Measurements from ENCODE around the gene MED25. TPM values are rescaled to one million over a fixed set of nuclear protein-coding genes. Genes with fewer than 3 reads are reported as not detected.

Gene MED25
- total RNA-seq, 1 donor from 2014 or later: 25.0 TPM

DNA sequence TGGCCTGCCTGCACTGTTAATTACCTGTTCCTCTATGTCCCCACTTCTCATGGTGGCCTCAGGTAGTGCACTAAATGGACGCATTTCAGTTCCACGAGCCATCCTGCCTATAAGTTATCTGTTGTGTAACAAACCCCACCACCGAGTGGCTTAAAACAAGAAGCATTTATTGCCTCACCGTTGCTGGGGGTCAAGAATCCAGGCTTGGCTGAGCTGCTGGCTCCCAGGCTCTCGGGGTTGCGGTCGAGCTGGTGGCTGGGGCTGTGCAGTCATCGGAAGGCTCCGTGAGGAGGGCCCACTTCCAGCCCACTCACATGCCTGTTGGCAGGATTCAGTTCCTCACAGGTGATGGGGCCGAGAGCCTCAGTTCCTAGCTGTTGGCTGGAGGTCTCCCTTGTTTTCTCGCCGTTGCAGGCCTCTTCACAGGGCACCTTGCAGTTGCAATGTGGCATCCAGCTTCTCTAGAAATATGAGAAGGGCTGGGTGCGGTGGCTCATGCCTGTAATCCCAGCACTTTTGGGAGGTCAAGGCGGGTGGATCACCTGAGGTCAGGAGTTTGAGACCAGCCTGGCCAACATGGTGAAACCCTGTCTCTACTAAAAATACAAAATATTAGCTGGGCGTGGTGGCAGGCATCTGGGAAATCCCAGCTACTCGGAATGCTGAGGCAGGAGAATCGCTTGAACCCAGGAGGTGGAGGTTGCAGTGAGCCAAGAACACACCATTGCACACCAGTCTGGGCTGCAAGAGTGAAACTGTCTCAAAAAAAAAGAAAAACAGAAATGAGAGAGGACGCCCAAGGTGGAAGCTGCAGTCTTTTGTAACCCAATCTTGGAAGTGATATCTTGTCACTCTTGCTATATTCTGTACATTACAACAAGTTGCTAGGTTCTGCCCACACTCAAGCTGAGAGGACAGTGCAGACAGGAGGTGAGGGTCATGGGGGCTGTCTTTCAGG lies 26.3 kb downstream of the MED25 start:
- Histone ChIP-seq H3K9me3 (no peaks in the 10 kb centered on the region), H3K4me3 (no peak overlapping the region), H3K36me3 (no peaks in the 10 kb centered on the region), H3K27ac (no peak overlapping the region), H3K27me3 (no peaks in the 10 kb centered on the region), H3K4me1 (no peaks in the 10 kb centered on the region)
- DNase-seq (ENCODE audit: extremely low spot score in 2 of 2): no peak
- TF ChIP-seq CTCF (IDR thresholded peaks at IDR 0.05) (no peak), POLR2AphosphoS5 (IDR thresholded peaks at IDR 0.05; ENCODE audit: insufficient read depth in 1 of 2, low read depth in 1 of 2) (no peak), POLR2A (IDR thresholded peaks at IDR 0.05) (no peak)
- intact Hi-C loops (cut with DNase I): loop anchor here (10.0 kb wide), 1 partner anchor 70 kb away; no protein-coding TSS in a partner anchor

- no peak overlapping the region for H3K4me3 ChIP-seq
- DNase-seq (ENCODE audit: extremely low spot score in 2 of 2): no peak
- intact Hi-C loops (cut with DNase I): loop anchor here (10.0 kb wide), 1 partner anchor 71 kb away; no protein-coding TSS in a partner anchor
These were observed 27.3 kb downstream of the MED25 start for GRCh38 chr19:49845414-49845813.

DNA sequence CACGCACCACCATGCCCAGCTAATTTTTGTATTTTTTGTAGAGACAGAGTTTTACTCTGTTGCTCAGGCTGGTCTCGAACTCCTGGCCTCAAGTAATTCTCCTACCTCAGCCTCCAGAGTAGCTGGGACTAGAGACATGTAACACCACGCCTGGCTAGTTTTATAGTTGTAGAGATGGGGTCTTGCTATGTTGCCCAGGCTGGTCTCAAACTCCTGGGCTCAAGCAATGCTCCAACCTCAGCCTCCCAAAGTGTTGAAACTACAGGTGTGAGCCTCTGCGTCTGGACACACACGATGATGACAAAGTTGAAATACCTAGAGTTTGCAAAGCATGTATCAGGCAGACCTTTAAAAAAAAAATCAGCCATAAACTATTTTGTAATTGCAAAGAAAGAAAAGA lies 28.3 kb downstream of the MED25 start:
- Histone ChIP-seq H3K27ac (no peak overlapping the region), H3K27me3 (no peaks in the 10 kb centered on the region), H3K9me3 (no peaks in the 10 kb centered on the region), H3K36me3 (no peaks in the 10 kb centered on the region), H3K4me1 (peaks cover 5% of the 10 kb centered on the region), H3K4me3 (no peak overlapping the region)
- no peak for DNase-seq (ENCODE audit: extremely low spot score in 2 of 2)
- intact Hi-C loops (cut with DNase I): loop anchor here (10.0 kb wide), 1 partner anchor 72 kb away; no protein-coding TSS in a partner anchor
- no peak for TF ChIP-seq POLR2A (IDR thresholded peaks at IDR 0.05)
- TF ChIP-seq POLR2AphosphoS5 (IDR thresholded peaks at IDR 0.05; ENCODE audit: insufficient read depth in 1 of 2, low read depth in 1 of 2): no peak
- TF ChIP-seq CTCF (IDR thresholded peaks at IDR 0.05): no peak

More at GRCh38 chr19:49845414-49845813, 27.3 kb downstream of the MED25 start:
- H3K27me3 ChIP-seq: no peaks in the 10 kb centered on the region
- H3K36me3 ChIP-seq: no peaks in the 10 kb centered on the region
- H3K27ac ChIP-seq: no peak overlapping the region
- TF ChIP-seq POLR2AphosphoS5 (IDR thresholded peaks at IDR 0.05; ENCODE audit: insufficient read depth in 1 of 2, low read depth in 1 of 2) (no peak), CTCF (IDR thresholded peaks at IDR 0.05) (no peak), POLR2A (IDR thresholded peaks at IDR 0.05) (no peak)
- H3K4me1 ChIP-seq: peaks cover 5% of the 10 kb centered on the region
- no peaks in the 10 kb centered on the region for H3K9me3 ChIP-seq

DNA sequence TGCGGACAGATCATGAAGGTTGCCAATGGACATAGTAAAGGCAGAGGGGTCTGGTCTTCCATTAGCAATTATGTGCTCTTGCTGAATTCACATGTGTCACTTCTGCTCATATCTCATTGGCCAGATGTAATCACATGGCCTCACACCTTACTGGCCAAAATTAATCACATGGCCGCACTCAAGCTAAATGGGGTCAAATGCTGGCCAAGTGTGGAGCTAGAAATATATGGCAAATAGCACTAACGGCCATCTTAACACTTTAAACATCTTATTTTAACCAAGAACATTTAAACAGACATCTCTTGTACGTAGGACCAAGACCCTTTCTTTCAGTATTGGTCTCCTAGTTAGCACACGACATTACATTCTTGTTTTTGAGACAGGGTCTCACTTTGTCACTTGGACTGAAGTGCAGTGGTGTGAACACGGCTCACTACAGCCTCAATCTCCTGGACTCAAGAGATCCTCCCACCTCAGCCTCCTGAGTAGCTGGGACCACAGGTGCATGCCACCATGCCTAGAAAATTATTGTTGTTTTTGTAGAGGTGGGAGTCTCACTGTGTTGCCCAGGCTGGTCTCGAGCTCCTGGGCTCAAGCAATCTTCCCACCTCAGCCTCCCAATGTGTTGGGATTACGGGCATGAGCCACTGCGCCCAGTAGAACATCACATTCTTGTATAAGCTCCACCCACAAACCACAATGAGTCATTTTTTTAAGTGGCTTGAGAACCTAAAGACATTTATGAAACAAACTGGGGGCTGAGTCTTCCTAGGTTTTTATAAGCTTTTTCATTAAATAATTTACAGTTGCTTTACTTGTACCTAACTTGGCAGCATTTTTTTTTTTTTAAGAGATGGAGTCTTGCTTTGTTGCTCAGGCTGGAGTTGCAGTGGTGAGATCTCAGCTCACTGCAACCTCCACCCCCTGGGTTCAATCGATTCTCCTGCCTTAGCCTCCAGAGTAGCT lies 29.9 kb downstream of the MED25 start:
- Histone ChIP-seq H3K27ac (no peak overlapping the region), H3K36me3 (no peaks in the 10 kb centered on the region), H3K9me3 (no peaks in the 10 kb centered on the region), H3K4me1 (peaks cover 20% of the 10 kb centered on the region), H3K27me3 (no peaks in the 10 kb centered on the region), H3K4me3 (no peak overlapping the region)
- DNase-seq (ENCODE audit: extremely low spot score in 2 of 2): no peak
- TF ChIP-seq POLR2A (IDR thresholded peaks at IDR 0.05) (no peak), CTCF (IDR thresholded peaks at IDR 0.05) (no peak), POLR2AphosphoS5 (IDR thresholded peaks at IDR 0.05; ENCODE audit: insufficient read depth in 1 of 2, low read depth in 1 of 2) (no peak)
- intact Hi-C loops (cut with DNase I): loop anchor here (10.0 kb wide), 1 partner anchor 73 kb away; no protein-coding TSS in a partner anchor

All from vagina (tissue), 2 donors.